Liver (tissue), 9 donors: ENCODE measurements around the gene LPAR3. TPM values are rescaled to one million over a fixed set of nuclear protein-coding genes. Genes with fewer than 3 reads are reported as not detected.

Experiments
- DNase-seq: peaks from one replicate; pipeline ENCODE4 v3.0.0-alpha.2; 2017; ENCODE audit warnings: low spot score
- H3K27ac ChIP-seq, 2 donors: one replicate each; pipeline ENCODE4 v1.7.0; 2013; ENCODE audit warnings: inconsistent platforms in 2 of 2, low read length in 2 of 2, control low read depth in 1 of 2, low read depth in 1 of 2, mild to moderate bottlenecking in 1 of 2
- H3K27me3 ChIP-seq, 4 donors: one replicate each; pipeline versions ENCODE4 v1.6.1 to v1.7.0; 2013; ENCODE audit warnings: low read length in 3 of 4, inconsistent platforms in 1 of 4, mild to moderate bottlenecking in 1 of 4, moderate library complexity in 1 of 4; ENCODE audit not compliant: control insufficient read depth in 4 of 4, insufficient read depth in 4 of 4
- H3K36me3 ChIP-seq, 4 donors: one replicate each; pipeline versions ENCODE4 v1.6.1 to v1.7.0; 2013; ENCODE audit warnings: low read length in 3 of 4, mild to moderate bottlenecking in 3 of 4, low read depth in 1 of 4, moderate library complexity in 1 of 4; ENCODE audit not compliant: control insufficient read depth in 4 of 4, insufficient read depth in 3 of 4
- H3K4me1 ChIP-seq, 4 donors: one replicate each; pipeline versions ENCODE4 v1.6.1 to v1.7.0; 2013; ENCODE audit warnings: low read length in 3 of 4, mild to moderate bottlenecking in 3 of 4, moderate library complexity in 1 of 4; ENCODE audit not compliant: control insufficient read depth in 4 of 4, insufficient read depth in 4 of 4
- H3K4me3 ChIP-seq, 3 donors: one replicate each; pipeline versions ENCODE4 v1.6.1 to v1.7.0; 2013; ENCODE audit warnings: low read length in 3 of 3, control low read depth in 1 of 3, low read depth in 1 of 3, mild to moderate bottlenecking in 1 of 3
- H3K9ac ChIP-seq, 2 donors: one replicate each; pipeline ENCODE4 v1.7.0; 2013; ENCODE audit warnings: low read length in 2 of 2, mild to moderate bottlenecking in 2 of 2, moderate library complexity in 2 of 2, control low read depth in 1 of 2, low read depth in 1 of 2
- H3K9me3 ChIP-seq, 4 donors: one replicate each; pipeline versions ENCODE4 v1.6.1 to v1.7.0; 2013; ENCODE audit warnings: low read length in 3 of 4; ENCODE audit not compliant: control insufficient read depth in 4 of 4
- EGR1 ChIP-seq, 2 donors: IDR thresholded peaks; 2 replicates each; pipeline ENCODE4 v1.6.1; 2016 to 2018; ENCODE audit warnings: antibody characterized with exemption in 2 of 2, low read depth in 2 of 2
- HNF4A ChIP-seq, 2 donors: conservative IDR thresholded peaks; 2 replicates each; pipeline ENCODE4 v1.6.1; 2016; ENCODE audit warnings: antibody characterized with exemption in 2 of 2, mild to moderate bottlenecking in 2 of 2
- NR2F2 ChIP-seq: IDR thresholded peaks from 2 replicates; pipeline ENCODE4 v1.6.1; 2016; ENCODE audit warnings: antibody characterized with exemption
- RAD21 ChIP-seq, 2 donors: IDR thresholded peaks; 2 replicates each; pipeline ENCODE4 v1.6.1; 2016; ENCODE audit warnings: antibody characterized with exemption in 2 of 2, mild to moderate bottlenecking in 2 of 2
- REST ChIP-seq: IDR thresholded peaks from 2 replicates; pipeline ENCODE4 v1.6.1; 2016; ENCODE audit warnings: antibody characterized with exemption, mild to moderate bottlenecking
- RXRA ChIP-seq, 2 donors: IDR thresholded peaks; 2 replicates each; pipeline ENCODE4 v1.6.1; 2017 to 2018; ENCODE audit warnings: antibody characterized with exemption in 2 of 2, mild to moderate bottlenecking in 1 of 2
- SP1 ChIP-seq: IDR thresholded peaks from 2 replicates; pipeline ENCODE4 v1.6.1; 2018; ENCODE audit warnings: antibody characterized with exemption, mild to moderate bottlenecking
- TAF1 ChIP-seq: conservative IDR thresholded peaks from 2 replicates; pipeline ENCODE4 v1.6.1; 2016; ENCODE audit warnings: antibody characterized with exemption, mild to moderate bottlenecking
- YY1 ChIP-seq: IDR thresholded peaks from 2 replicates; pipeline ENCODE4 v1.6.1; 2016; ENCODE audit warnings: antibody characterized with exemption, mild to moderate bottlenecking
- ZBTB33 ChIP-seq: IDR thresholded peaks from 2 replicates; pipeline ENCODE4 v1.6.1; 2016; ENCODE audit warnings: antibody characterized with exemption
- WGBS: extraction: QIAGEN DNeasy Blood & Tissue Kit; methylation state at CpG from one replicate; pipeline ENCODE4 v1.1.7; 2013; 5-methylcytosine and 5-hydroxymethylcytosine counted together
- polyA plus RNA-seq, 2 donors: library from polyadenylated mRNA; stranded (reverse) in 1 of 2; unstranded in 1 of 2; fragments of 200-250 nt in 1 of 2; fragments of >200 nt in 1 of 2; fragmentation: Nextera tagmentation in 1 of 2; extraction: Ambion mirVana in 1 of 2; gene quantifications; one replicate each; pipeline versions ENCODE4 v1.2.1 to v1.2.3, GENCODE V29; 2013 to 2015
- total RNA-seq, 2 donors: library from RNA; depleted of rRNA; stranded (reverse); fragments of >200 nt; gene quantifications; one replicate each; pipeline ENCODE4 v1.2.3, GENCODE V29; 2014
- donor health status: healthy.
- donor health status: healthy.
- donor health status: healthy.
- donor health status: healthy.
- donor health status: healthy.

Gene LPAR3
- total and polyA plus RNA-seq, 4 donors = 0.56 TPM; not detected in 3

- WGBS = 83% methylated on average over 9 of the region's 9 CpGs
- Histone ChIP-seq H3K27ac (no peak overlapping the region), H3K9me3 (peaks cover 0 to 8% (median 4%) of the 10 kb centered on the region in 4 donors), H3K27me3 (no peaks in the 10 kb centered on the region), H3K4me1 (no peaks in the 10 kb centered on the region), H3K4me3 (no peak overlapping the region), H3K36me3 (no peaks in the 10 kb centered on the region), H3K9ac (no peak overlapping the region)
- TF ChIP-seq TAF1 (no peak), RAD21 (IDR thresholded peaks at IDR 0.05) (no peak)
- no peak for DNase-seq
These were observed 96.9 kb downstream of the LPAR3 start for GRCh38 chr1:84795966-84796600.

GRCh38 chr1:84795213-84795612 is 97.8 kb downstream of the LPAR3 start:
- Histone ChIP-seq H3K9ac (no peak overlapping the region), H3K4me3 (no peak overlapping the region), H3K27ac (no peak overlapping the region), H3K4me1 (no peaks in the 10 kb centered on the region), H3K9me3 (peaks cover 0 to 8% (median 4%) of the 10 kb centered on the region in 4 donors), H3K36me3 (no peaks in the 10 kb centered on the region), H3K27me3 (no peaks in the 10 kb centered on the region)
- WGBS = 91% methylated on average over 2 of the region's 2 CpGs
- DNase-seq = no peak
- TF ChIP-seq HNF4A (conservative IDR thresholded peaks at IDR 0.05) = no peak
- no peak for TF ChIP-seq SP1

GRCh38 chr1:84792421-84792820 is 100.6 kb downstream of the LPAR3 start:
- no peak for DNase-seq
- TF ChIP-seq RXRA (IDR thresholded peaks at IDR 0.05) (no peak), HNF4A (conservative IDR thresholded peaks at IDR 0.05) (no peak), NR2F2 (no peak), YY1 (no peak), REST (no peak), TAF1 (no peak), ZBTB33 (no peak), EGR1 (IDR thresholded peaks at IDR 0.05; ENCODE audit: low read depth in 2 of 2) (no peak)
- no peaks in the 10 kb centered on the region for H3K36me3 ChIP-seq
- no peak overlapping the region for H3K9ac ChIP-seq
- peaks cover 0 to 8% (median 4%) of the 10 kb centered on the region in 4 donors for H3K9me3 ChIP-seq
- no peaks in the 10 kb centered on the region for H3K27me3 ChIP-seq
- no peak overlapping the region for H3K27ac ChIP-seq
- no peaks in the 10 kb centered on the region for H3K4me1 ChIP-seq
- H3K4me3 ChIP-seq = no peak overlapping the region
- WGBS = 87% methylated on average over 2 of the region's 2 CpGs
